Fibroblast of pulmonary artery (primary cell): ENCODE measurements around the gene EIF4EBP2.

Source experiments
- DNase-seq: peaks from one replicate; pipeline ENCODE4 v3.0.0-alpha.2; 2010; ENCODE audit warnings: low read depth
- H3K4me3 ChIP-seq: replicated peaks from 2 replicates; pipeline ENCODE4 v1.5.1; 2011; ENCODE audit warnings: low read depth, mild to moderate bottlenecking, control low read depth, low read length, moderate library complexity
- CTCF ChIP-seq: IDR thresholded peaks from 2 replicates; pipeline ENCODE4 v1.5.1; 2011; ENCODE audit warnings: mild to moderate bottlenecking, control low read depth, low read length, inconsistent platforms; ENCODE audit errors: missing control alignments

The EIF4EBP2 gene

DNA sequence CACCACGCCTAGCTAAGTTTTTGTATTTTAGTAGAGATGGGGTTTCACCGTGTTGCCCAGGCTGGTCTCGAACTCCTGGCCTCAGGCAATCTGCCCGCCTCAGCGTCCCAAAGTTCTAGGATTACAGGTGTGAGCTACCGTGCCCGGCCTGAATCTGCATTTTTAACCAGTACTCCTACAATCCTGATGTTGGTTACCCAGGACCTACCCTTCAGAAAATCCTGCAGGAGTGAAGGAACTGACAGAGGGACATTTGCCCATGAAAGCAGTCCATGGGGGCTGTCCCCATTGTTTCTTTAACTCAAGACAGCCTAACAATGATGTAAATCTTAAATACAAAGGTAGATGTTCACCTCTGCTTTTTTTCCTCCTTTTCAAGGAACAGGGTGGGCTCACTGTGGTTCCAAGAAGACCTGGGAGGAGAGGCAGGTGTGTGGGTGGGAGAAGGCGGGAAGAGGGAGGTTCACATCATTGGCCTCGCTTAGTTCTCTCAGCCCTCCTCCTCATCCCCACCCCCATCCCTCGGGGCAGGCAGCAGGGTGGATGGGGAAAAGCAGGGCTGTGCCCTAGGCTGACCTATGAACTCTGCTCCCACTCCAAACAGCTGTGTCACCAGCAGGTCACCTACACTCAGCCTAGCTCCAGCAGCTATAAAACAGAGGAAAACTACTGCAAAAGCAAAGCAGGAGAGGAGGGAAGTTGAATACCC, 35.0 kb upstream of the EIF4EBP2 start:
- H3K4me3 ChIP-seq, result no peak overlapping the region
- no peak for TF ChIP-seq CTCF
- DNase-seq, result no peak

GRCh38 chr10:70369498-70370018, 34.4 kb upstream of the EIF4EBP2 start:
- no peak overlapping the region for H3K4me3 ChIP-seq
- no peak for TF ChIP-seq CTCF
- DNase-seq, result no peak

- no peak overlapping the region for H3K4me3 ChIP-seq
- TF ChIP-seq CTCF, result no peak
- DNase-seq, result no peak
Measured at GRCh38 chr10:70370766-70371165, 33.2 kb upstream of the EIF4EBP2 start.

GRCh38 chr10:70371846-70372245, 32.1 kb upstream of the EIF4EBP2 start:
- no peak for TF ChIP-seq CTCF
- DNase-seq, result no peak

DNA sequence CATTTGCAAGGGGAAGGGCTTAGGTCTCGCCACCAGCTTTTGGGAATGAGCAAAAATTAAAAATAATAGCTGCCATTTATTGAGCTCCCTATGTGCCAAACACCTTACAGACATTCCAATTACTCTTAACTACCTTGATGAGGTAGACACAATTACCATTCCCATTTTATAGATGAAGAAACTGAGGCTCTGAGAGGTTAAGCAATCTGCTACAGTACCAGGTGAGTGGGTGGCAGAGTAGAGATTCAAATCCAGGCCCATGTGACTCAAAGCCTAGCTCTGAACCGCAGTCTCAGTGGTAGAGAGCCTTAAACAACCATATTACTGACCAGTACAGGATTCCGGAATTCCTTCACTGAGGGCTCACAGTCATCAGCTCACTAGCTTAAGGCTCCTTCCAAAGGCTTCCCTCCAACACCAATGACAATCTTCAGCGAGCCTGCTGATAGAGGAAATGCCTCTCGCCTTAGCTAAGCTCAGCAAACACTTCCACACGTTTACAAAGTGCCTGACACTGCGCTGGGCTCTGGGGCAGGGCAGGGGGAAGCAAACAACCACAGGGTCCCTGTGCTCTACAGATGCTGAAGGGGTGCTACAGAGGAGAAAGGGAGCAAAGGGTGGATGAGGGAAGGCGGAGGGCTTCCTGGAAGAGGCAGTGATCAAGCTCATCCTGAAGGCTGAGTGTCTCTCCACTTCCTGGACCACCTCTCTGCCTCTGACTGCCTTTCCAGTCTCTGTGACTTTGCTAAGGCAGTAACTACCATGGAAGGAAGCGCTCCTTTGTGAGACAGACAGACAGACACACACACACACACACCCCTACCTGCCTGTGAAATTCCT, 28.9 kb upstream of the EIF4EBP2 start:
- peak; percentile 19 for DNase-seq
- H3K4me3 ChIP-seq, result no peak overlapping the region
- no peak for TF ChIP-seq CTCF

More at GRCh38 chr10:70371846-70372245, 32.1 kb upstream of the EIF4EBP2 start:
- no peak overlapping the region for H3K4me3 ChIP-seq

- TF ChIP-seq CTCF, result no peak
- no peak for DNase-seq
- no peak overlapping the region for H3K4me3 ChIP-seq
Measured at GRCh38 chr10:70376436-70377378, 27.2 kb upstream of the EIF4EBP2 start.
